ENCODE measurements around the gene RAD51C. TPM values are rescaled to one million over a fixed set of nuclear protein-coding genes. Genes with fewer than 3 reads are reported as not detected.
"Not testable (repeated sequence)": the region's sequence is repeated elsewhere in the genome, so short reads cannot be mapped to it uniquely, and the experiment has no call there.

The RAD51C gene
- total RNA-seq, 1 donor from 2014 or later: 38.5 TPM

DNA sequence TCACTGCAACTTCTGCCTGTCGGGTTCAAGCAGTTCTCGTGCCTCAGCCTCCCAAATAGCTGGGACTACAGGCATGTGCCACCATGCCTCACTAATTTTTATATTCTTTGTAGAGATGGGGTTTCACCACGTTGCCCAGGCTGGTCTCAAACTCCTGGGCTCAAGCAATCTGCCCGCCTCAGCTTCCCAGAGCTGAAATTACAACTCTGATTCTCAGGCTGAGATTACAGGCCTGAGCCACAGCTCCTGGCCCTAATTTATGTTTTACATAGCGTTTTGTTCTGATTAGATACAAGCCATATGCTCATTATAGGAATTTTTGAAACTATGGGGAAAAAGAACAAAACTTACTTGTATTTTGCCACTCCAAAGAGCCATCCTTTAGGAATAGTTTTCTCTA lies 86.1 kb downstream of the RAD51C start:
- intact Hi-C loops (cut with DNase I); ATAC-seq (ENCODE audit: poor library complexity); DNase-seq: not testable (repeated sequence)

DNA sequence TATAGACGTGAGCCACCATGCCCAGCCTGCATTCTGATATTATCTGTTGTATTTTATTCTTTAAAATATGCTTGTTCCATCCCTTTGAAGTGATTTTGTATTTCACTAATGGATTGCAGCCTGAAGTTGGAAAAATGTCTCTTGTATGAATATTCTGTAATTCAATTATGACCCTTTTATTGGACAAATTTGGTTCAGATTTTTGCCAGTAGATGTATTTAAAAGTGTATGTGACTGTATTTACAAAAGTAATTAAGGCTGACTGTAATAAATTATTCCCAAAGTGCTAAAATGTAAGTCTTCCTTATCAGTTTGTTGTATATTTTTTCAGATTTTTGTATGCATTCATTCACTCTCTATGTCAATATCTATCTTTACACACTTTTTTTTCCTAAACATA lies 87.0 kb downstream of the RAD51C start:
- intact Hi-C loops (cut with DNase I): no loop called here

DNA sequence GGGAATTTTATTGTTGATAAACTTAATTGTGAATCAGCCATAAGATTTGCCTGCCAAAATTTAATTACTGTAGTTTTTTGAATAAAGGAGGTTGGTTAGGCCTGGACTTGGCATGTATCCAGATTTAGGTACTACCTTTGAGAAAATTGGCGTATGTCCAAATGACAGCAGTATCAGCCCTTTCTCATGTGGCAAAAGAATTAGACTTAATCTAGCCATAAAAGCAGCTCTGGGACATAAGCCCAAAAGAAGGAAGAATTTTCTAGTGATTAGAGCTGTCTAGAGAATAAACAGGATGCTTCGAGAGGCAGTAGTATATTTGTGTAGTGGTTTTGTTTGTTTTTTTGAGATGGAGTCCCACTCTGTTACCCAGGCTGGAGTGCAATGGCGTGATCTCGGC lies 91.0 kb downstream of the RAD51C start:
- DNase-seq (no peak), ATAC-seq (ENCODE audit: poor library complexity) (no peak)
- intact Hi-C loops (cut with DNase I): no loop called here

More for the DNA sequence above, 87.0 kb downstream of the RAD51C start:
- no peak for DNase-seq
- no peak for ATAC-seq (ENCODE audit: poor library complexity)

DNA sequence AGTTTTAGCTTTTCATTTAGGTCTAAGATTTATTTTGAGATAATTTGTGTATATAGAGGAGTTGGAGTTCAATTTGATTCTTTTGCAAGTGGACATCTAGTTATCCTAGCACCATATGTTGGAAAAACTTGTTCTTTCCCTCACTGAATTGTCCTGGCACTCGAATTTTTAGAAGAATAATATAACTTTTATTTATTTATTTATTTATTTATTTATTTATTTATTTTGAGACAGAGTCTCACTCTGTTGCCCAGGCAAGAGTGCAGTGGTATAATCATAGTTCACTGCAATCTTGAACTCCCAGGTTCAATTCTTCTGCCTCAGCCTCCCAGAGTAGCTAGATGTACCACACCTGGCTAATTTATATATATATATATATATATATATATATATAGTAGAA lies 92.7 kb downstream of the RAD51C start:
- DNase-seq (no peak), ATAC-seq (ENCODE audit: poor library complexity) (no peak)
- intact Hi-C loops (cut with DNase I): no loop called here

Other genes starting within 250 kb of the RAD51C start
- gene HSF5, start 204.2 kb upstream of the RAD51C start, total RNA-seq: not detected
- 11.3 TPM for gene MTMR4, start 178.0 kb upstream of the RAD51C start, total RNA-seq
- gene TEX14, start 557 bp upstream of the RAD51C start, total RNA-seq: 0.13 TPM
- gene PPM1E, start 63.3 kb downstream of the RAD51C start, total RNA-seq: 1.7 TPM

Measured in Right ventricle myocardium superior (tissue), 1 donor.